GM21515 (cell line): Measurements from ENCODE around the gene HS6ST2.

Source experiments
- ATAC-seq: cut with Tn5 transposase; IDR thresholded peaks from one replicate; pipeline ENCODE4 v1.9.1; 2021; ENCODE audit not compliant: unreplicated experiment

The HS6ST2 gene

GRCh38 chrX:132807411-132808030, 150.9 kb downstream of the HS6ST2 start:
- no peak for ATAC-seq

DNA sequence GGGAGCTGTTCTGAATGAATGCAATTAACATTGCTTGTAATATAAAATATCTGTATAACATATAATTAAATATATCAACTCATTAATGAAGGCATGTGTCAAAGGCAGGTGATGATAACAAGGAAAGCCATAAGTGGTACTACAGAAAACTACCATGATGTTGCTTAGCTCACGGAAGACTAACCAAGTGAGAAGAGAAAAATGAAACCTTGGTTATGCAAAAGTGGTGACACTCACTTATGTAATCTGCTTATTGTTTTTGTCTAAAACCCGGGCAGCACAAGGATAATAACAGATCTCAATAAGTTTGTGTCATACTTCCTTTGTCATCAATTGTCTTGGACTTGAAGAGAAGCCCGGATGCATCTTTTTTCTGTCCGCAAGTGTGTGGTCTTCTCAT, 156.4 kb downstream of the HS6ST2 start:
- no peak for ATAC-seq

DNA sequence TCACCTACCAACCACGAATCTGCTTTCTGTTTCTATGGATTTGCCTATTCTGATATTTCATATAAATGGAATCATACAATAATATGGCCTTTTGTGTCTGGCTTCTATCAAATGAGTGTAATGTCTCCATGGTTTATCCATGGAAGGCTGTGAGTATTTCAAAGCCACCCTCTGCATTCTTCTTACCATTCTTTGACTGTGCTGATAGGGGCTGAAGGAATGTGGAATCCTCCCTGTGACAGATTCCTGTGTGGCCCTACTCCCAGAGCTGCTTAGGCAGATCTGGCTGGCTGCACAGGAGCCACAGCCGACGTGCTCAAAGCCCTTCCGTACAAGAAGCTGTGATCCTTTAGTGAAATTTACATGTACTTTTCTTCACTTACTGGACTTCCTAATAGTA, 163.2 kb downstream of the HS6ST2 start:
- ATAC-seq, result no peak

DNA sequence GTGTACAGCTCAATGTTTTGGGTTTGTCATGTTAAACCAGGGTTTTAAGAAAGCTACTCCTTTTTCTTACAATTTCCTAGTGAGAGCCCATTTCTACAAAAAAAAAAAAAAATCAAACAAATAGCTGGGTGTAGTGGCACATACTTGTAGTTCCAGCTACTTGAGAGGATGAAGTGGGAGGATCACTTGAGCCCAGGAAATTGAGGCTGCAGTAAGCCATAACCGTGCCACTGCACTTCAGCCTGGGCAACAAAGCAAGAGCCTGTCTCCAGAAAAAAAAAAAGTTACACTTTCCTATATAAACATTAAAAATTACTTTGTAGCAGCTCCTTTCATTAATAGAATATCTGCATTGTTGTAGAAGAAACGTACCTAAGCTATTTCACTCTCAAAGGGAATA, 166.7 kb downstream of the HS6ST2 start:
- no peak for ATAC-seq

DNA sequence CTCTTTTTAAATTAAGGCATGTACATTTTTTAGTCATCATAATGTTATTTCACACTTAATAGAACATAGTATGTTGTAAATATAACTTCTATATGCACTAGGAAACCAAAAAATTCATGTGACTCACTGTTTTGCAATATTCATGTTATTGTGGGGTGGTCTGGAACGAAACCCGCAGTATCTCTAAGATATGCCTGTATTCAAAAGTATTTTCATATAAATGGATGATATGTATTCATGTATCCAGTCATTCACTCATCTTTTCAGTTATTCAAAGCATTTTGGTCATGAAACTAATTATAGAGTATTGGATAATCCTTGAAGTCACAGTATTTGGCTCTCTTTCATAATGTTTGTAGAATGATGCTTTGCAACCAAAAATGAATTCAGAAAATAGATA, 168.1 kb downstream of the HS6ST2 start:
- no peak for ATAC-seq

DNA sequence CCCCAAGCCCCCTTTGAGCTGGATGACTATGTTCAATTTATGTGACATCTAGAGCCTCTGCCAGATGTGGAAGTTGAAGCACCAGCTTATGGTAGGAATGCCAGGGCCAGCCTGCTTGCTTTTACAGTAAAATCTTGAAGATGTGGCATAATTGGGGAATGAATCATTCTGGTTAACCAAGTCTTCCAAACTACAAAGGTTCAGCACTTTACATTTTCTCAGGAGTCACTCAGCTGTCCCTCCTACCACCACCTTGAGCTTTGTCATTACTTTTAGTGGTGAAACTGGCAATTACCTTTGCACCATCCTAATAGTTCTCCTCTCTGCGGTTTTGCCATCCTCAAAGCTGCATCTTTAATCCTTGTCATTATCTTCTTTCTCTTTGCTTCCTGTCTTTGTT, 172.2 kb downstream of the HS6ST2 start:
- no peak for ATAC-seq

- no peak for ATAC-seq
Measured at GRCh38 chrX:132778917-132779316, 179.5 kb downstream of the HS6ST2 start.

DNA sequence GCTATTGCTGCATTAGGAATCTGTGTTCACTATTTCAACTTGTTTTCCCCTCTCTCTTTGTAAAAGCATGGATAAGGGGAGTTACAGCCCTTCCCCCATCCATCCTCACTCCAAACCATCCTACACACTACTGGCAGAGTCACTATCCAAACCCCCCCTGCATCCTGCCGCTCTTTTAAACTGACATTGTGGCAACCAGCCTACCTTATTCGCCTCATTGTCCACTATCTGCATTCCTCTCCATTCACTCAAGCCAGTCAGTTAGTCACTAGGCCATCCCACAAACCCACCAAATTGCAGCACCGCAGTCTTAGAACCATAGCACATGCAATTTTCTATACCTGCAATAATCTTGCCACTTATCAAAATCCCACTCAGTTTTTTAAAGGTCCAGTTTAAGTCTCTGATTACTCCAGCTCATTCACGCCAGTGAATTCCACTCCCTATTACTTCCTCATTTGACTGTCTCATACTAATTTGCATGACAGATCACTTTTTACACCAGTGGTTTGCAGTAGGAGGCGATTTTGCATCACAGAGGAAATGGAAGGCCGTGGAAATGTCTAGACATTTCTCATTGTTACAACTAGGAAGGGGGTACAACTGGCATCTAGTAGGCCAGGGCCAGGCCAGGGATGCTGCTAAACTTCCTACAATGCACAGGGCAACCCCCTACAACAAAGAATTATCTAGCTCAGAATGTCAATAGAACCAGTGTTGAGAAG, 181.8 kb downstream of the HS6ST2 start:
- ATAC-seq, result no peak

GRCh38 chrX:132775263-132775823, 183.1 kb downstream of the HS6ST2 start:
- no peak for ATAC-seq

- ATAC-seq, result no peak
Measured at GRCh38 chrX:132774010-132774714, 184.3 kb downstream of the HS6ST2 start.

DNA sequence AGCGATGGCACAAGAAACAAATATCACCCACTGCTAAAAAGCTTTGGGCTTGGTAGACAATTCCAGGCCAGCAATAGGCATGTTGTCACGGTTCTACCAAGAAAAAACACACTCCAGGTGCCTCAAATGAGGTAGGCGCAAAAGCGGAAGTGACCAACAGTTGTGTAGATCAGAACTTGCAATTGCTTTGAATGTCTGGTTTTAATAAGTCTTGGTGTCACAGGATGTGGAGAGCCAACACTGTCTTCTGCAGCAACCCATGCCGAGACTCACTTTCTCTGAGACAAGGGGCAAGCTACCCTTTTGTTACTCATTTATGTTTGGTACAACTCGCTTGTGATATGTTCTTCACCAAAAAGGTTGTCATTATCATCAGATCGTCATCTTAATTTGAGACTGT, 188.8 kb downstream of the HS6ST2 start:
- no peak for ATAC-seq

DNA sequence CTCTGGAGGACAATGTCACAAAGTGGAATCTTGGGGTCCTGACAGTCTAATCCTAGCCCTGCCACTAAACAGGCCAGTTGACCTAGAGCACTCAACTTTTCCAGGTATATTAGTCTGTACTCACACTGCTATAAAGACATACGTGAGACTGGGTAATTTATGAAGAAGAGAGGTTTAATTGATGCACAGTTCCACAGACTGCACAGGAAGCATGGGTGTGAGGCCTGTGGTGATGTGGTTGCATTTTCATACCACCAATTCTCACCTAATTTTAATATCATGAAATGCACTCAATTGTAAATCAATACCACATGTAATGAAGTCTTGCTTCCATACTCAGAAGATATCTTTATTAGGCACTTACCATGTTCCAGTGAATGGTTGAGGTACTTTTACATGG, 192.0 kb downstream of the HS6ST2 start:
- no peak for ATAC-seq

GRCh38 chrX:132763528-132763927, 194.9 kb downstream of the HS6ST2 start:
- no peak for ATAC-seq

DNA sequence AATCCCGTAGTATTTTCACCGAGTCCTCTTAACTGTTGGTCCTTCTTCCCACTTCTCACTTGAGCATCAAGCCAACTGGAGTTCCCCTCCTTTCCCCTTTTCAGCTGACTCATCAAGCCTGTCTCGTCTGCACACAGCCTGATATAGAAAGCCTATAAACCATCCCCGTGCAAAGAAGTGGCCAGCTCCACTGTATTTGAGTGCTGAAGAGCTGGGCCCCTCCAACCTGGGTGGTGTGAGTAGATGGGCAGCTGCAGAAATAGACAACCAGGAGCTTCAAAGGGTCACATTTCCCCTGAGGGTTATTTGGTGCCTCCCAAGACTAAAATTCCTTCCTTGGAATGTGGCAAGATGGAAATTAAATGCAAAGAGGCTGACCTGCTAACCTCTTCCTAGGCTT, 199.7 kb downstream of the HS6ST2 start:
- no peak for ATAC-seq

DNA sequence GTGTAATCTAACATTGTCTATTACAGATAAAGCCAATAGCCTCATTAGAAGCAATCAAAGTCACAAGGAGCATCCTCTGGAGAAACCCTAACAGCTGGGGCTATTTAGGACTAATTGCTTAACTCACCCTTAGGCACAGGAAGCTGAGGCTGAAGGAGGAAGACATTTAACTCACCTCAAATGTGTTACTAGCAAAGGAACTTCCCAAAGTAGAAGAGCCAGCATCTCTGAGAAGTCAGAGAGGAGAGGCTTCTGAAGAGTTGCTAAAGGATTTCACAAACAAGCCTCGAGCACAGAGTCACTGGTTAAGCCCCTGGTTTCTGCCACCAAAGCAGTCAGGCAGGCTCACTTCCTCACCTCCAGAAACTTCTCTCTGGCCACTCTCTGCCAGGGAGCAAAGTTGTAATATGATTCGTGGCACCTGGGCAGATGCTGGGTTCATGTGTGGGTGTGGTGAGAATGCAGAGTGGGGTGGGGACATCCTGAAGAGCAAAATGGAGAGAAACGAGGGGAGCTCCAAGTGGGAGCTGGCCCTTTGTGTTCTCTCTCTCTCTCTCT, 201.3 kb downstream of the HS6ST2 start:
- no peak for ATAC-seq

- ATAC-seq, result no peak
Measured at GRCh38 chrX:132756439-132756838, 202.0 kb downstream of the HS6ST2 start.

GRCh38 chrX:132751063-132751690, 207.3 kb downstream of the HS6ST2 start:
- no peak for ATAC-seq

DNA sequence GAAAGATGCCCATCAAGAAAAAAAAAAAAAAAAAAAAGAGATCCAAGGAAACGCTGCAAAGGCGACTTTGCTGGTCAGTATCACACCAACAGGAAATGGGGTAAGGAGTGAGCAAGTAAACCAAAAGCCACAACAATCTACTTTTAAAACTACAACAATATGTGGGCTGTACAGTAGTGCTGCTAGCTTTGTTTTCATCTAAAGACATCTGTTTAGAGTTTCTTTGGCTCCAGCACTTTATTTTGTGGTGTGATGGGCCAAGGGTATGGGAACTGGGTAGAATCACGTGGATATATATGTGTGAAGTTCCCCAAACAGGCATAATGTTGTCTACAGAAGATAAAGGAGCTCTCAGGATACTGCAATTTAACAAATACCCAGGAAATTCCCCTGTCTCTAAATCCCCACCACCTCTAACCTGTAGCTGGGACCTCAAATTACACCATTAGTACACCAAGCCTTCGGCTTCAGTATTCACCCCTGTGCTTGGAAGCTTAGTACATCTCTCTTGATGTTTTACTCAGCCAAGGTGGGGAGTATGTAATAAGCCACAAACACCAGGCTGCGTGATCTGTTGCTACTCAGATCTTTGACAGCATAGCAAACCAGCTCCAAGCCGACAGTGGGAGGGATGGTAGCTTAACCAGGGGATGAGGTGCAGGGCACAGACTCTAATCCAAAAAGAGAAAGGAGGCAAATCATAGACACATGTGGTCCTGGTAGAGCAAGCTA, 207.9 kb downstream of the HS6ST2 start:
- ATAC-seq, result no peak

GRCh38 chrX:132749406-132749805, 209.0 kb downstream of the HS6ST2 start:
- ATAC-seq, result no peak

GRCh38 chrX:132748909-132749308, 209.5 kb downstream of the HS6ST2 start:
- ATAC-seq, result no peak

DNA sequence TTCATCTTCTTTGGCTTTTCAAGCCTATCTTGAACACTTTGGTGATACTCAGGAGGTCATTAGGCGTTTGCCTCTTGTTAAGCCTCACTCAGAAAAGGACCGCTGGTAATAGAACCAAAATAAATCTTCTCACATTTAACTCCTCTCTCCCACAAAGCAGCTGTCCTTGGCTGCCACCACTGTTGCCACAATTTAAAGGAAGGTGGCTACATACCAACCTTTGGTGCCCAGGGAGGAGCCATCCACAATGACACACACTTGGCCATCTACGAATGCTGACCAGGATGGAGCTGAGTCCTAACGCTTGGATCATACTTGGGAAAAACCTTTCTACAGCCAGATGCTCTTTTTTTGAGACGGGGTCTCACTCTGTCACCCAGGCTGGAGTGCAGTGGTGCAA, 210.2 kb downstream of the HS6ST2 start:
- no peak for ATAC-seq
